SK-N-SH treated with all-trans-retinoic acid at 6 μM for 48 hours (cell line): ENCODE results near the gene FOSL2.

ENCODE experiments used
- ATAC-seq: fragments of 200-7000 bp; cut with Tn5 transposase; 3 replicates; pipeline ENCODE4 v1.9.1; 2020; ENCODE audit warnings: mild to moderate bottlenecking, moderate library complexity
- ARNTL ChIP-seq: fragments of 450-650 bp; formaldehyde crosslinking; IDR thresholded peaks from 2 replicates; pipeline ENCODE4 v1.5.0; 2020; ENCODE audit warnings: low read depth, mild to moderate bottlenecking, moderate library complexity, borderline replicate concordance
- BACH2 ChIP-seq: fragments of 250-450 bp; sonication (Bioruptor Pico); IDR thresholded peaks from 2 replicates; pipeline ENCODE4 v1.9.0; 2021; ENCODE audit warnings: mild to moderate bottlenecking, borderline replicate concordance
- ESRRG ChIP-seq: fragments of 250-450 bp; sonication (Bioruptor Pico); IDR thresholded peaks from 2 replicates; pipeline ENCODE4 v1.6.1; 2021; ENCODE audit warnings: mild to moderate bottlenecking
- GLIS3 ChIP-seq: fragments of 250-450 bp; sonication (Bioruptor Pico); IDR thresholded peaks from 2 replicates; pipeline ENCODE4 v1.5.0; 2020; ENCODE audit warnings: mild to moderate bottlenecking, moderate library complexity
- ISL1 ChIP-seq: fragments of 250-450 bp; sonication (Bioruptor Pico); IDR thresholded peaks from 2 replicates; pipeline ENCODE4 v2.1.2; 2022; ENCODE audit warnings: mild to moderate bottlenecking, moderate library complexity
- OSR1 ChIP-seq: fragments of 250-450 bp; sonication (Bioruptor Pico); IDR thresholded peaks from 2 replicates; pipeline ENCODE4 v1.8.0; 2022; ENCODE audit warnings: moderate library complexity, mild to moderate bottlenecking, inconsistent platforms
- PATZ1 ChIP-seq: fragments of 250-450 bp; sonication (Bioruptor Pico); IDR thresholded peaks from 2 replicates; pipeline ENCODE4 v1.8.0; 2020; ENCODE audit warnings: mild to moderate bottlenecking, moderate library complexity, borderline replicate concordance
- PPARA ChIP-seq: fragments of 250-450 bp; sonication (Bioruptor Pico); IDR thresholded peaks from 2 replicates; pipeline ENCODE4 v1.5.0; 2020; ENCODE audit warnings: mild to moderate bottlenecking, borderline replicate concordance
- RARB ChIP-seq: fragments of 250-450 bp; sonication (Bioruptor Pico); IDR thresholded peaks from 2 replicates; pipeline ENCODE4 v1.8.0; 2021; ENCODE audit warnings: mild to moderate bottlenecking, moderate library complexity
- SNAI2 ChIP-seq: fragments of 250-450 bp; sonication (Bioruptor Pico); IDR thresholded peaks from 2 replicates; pipeline ENCODE4 v1.5.0; 2020; ENCODE audit warnings: mild to moderate bottlenecking, moderate library complexity
- TCF4 ChIP-seq: fragments of 250-450 bp; sonication (Bioruptor Pico); IDR thresholded peaks from 2 replicates; pipeline ENCODE4 v1.8.0; 2021; ENCODE audit warnings: mild to moderate bottlenecking, moderate library complexity, borderline replicate concordance
- TOX ChIP-seq: fragments of 250-450 bp; sonication (Bioruptor Pico); IDR thresholded peaks from 2 replicates; pipeline ENCODE4 v1.8.0; 2021; ENCODE audit warnings: mild to moderate bottlenecking, moderate library complexity, borderline replicate concordance
- ZC3H10 ChIP-seq: fragments of 250-450 bp; sonication (Bioruptor Pico); IDR thresholded peaks from 2 replicates; pipeline ENCODE4 v1.5.1; 2021; ENCODE audit warnings: mild to moderate bottlenecking, moderate library complexity
- ZFP3 ChIP-seq: fragments of 250-450 bp; sonication (Bioruptor Pico); IDR thresholded peaks from 2 replicates; pipeline ENCODE4 v1.5.0; 2020; ENCODE audit warnings: mild to moderate bottlenecking, moderate library complexity
- TF ChIP-seq, protein P1 (sequence below): fragments of 250-450 bp; sonication (Bioruptor Pico); IDR thresholded peaks from 2 replicates; pipeline ENCODE4 v1.8.0; 2021; ENCODE audit warnings: low read depth, mild to moderate bottlenecking, moderate library complexity, borderline replicate concordance
- TF ChIP-seq, protein P2 (sequence below): fragments of 250-450 bp; sonication (Bioruptor Pico); IDR thresholded peaks from 2 replicates; pipeline ENCODE4 v1.5.1; 2020; ENCODE audit warnings: low read depth, mild to moderate bottlenecking, moderate library complexity
- TF ChIP-seq, protein P3 (sequence below): fragments of 250-450 bp; sonication (Bioruptor Pico); IDR thresholded peaks from 2 replicates; pipeline ENCODE4 v1.5.1; 2021; ENCODE audit warnings: mild to moderate bottlenecking, moderate library complexity
- TF ChIP-seq, protein P4 (sequence below): fragments of 250-450 bp; sonication (Bioruptor Pico); IDR thresholded peaks from 2 replicates; pipeline ENCODE4 v1.5.0; 2020; ENCODE audit warnings: mild to moderate bottlenecking, moderate library complexity

The FOSL2 gene

DNA sequence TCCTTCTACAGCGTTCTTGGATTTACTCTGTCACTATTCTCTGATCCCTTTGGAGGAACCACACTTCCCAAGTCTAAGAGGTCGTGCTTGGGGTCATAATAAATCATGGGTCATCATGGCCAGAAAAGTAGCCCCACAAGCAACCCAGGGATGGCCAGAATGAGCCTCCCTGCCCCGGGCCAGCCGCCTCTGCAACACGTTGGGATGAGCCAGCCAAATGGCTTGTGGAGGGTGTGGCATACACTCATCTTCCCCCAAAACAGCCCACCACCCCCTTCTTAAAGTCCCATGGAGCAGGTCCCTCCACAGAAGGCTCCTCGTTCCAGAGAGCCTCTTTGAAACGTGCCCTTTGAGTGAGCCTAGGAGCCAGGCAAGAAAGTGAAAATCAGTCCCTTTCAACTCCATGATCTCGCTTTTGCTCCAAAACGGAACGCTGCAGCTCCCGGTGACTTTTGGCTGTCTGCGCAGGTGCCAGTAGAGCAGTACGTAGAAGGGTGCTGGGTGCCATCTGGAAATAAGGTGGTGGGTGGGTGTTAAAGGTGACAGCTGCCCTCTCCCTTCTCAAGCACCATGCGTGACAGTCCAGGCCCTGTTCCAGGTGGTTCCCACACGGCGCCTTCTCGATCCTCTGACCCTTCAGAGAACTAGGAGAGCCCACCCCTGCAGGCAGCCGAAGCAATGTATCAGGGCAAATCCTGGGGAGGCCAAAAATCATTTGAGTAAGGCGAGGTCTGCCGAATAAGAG, 48.5 kb upstream of the FOSL2 start:
- no peak for ATAC-seq
- no peak for TF ChIP-seq TCF4 (CRISPR knock-in tag)
- no peak for TF ChIP-seq TOX (CRISPR knock-in tag)
- TF ChIP-seq, all 23 proteins: peak for 0

DNA sequence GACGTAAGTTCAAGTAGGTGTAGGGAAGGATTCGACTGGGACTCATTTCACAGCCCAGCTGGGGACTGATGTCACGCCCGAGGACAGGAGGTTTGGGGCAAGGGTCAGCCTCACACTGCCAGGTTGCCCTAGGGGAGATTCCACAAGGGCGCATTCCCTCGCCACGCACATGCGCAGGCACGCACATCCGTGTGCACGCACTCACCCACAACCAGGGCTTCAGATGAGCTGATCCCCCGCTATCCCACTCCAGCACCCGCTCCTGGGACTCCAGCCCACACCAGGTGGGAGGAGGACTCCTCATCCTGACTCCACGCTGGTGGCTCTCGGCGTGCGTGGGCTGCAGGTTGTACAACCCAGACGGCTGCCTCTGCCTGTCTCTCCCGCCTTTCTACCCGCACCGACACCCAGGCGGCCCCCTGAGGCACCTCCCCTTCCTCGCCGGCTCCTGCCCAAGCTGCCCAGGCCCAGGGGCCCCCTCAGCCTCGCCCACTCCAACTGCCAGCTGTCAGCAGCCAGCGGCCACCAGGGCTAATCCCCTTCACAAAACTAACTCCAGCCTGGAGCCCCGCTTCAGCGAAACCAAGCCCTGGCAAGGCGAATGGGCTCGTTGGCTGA, 47.8 kb upstream of the FOSL2 start:
- TF ChIP-seq, protein P1, sequence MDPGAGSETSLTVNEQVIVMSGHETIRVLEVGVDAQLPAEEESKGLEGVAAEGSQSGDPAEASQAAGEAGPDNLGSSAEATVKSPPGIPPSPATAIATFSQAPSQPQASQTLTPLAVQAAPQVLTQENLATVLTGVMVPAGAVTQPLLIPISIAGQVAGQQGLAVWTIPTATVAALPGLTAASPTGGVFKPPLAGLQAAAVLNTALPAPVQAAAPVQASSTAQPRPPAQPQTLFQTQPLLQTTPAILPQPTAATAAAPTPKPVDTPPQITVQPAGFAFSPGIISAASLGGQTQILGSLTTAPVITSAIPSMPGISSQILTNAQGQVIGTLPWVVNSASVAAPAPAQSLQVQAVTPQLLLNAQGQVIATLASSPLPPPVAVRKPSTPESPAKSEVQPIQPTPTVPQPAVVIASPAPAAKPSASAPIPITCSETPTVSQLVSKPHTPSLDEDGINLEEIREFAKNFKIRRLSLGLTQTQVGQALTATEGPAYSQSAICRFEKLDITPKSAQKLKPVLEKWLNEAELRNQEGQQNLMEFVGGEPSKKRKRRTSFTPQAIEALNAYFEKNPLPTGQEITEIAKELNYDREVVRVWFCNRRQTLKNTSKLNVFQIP (CRISPR knock-in tag): no peak
- TF ChIP-seq, protein P2, sequence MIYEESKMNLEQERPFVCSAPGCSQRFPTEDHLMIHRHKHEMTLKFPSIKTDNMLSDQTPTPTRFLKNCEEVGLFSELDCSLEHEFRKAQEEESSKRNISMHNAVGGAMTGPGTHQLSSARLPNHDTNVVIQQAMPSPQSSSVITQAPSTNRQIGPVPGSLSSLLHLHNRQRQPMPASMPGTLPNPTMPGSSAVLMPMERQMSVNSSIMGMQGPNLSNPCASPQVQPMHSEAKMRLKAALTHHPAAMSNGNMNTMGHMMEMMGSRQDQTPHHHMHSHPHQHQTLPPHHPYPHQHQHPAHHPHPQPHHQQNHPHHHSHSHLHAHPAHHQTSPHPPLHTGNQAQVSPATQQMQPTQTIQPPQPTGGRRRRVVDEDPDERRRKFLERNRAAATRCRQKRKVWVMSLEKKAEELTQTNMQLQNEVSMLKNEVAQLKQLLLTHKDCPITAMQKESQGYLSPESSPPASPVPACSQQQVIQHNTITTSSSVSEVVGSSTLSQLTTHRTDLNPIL (CRISPR knock-in tag): no peak
- TF ChIP-seq, protein P3, sequence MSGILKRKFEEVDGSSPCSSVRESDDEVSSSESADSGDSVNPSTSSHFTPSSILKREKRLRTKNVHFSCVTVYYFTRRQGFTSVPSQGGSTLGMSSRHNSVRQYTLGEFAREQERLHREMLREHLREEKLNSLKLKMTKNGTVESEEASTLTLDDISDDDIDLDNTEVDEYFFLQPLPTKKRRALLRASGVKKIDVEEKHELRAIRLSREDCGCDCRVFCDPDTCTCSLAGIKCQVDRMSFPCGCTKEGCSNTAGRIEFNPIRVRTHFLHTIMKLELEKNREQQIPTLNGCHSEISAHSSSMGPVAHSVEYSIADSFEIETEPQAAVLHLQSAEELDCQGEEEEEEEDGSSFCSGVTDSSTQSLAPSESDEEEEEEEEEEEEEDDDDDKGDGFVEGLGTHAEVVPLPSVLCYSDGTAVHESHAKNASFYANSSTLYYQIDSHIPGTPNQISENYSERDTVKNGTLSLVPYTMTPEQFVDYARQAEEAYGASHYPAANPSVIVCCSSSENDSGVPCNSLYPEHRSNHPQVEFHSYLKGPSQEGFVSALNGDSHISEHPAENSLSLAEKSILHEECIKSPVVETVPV (CRISPR knock-in tag): no peak
- TF ChIP-seq OSR1 (CRISPR knock-in tag): no peak
- TF ChIP-seq GLIS3 (CRISPR knock-in tag): no peak
- TF ChIP-seq ZC3H10: no peak
- no peak for TF ChIP-seq TCF4 (CRISPR knock-in tag)
- TF ChIP-seq PATZ1 (CRISPR knock-in tag): no peak
- TF ChIP-seq RARB (CRISPR knock-in tag): no peak
- TF ChIP-seq, protein P4, sequence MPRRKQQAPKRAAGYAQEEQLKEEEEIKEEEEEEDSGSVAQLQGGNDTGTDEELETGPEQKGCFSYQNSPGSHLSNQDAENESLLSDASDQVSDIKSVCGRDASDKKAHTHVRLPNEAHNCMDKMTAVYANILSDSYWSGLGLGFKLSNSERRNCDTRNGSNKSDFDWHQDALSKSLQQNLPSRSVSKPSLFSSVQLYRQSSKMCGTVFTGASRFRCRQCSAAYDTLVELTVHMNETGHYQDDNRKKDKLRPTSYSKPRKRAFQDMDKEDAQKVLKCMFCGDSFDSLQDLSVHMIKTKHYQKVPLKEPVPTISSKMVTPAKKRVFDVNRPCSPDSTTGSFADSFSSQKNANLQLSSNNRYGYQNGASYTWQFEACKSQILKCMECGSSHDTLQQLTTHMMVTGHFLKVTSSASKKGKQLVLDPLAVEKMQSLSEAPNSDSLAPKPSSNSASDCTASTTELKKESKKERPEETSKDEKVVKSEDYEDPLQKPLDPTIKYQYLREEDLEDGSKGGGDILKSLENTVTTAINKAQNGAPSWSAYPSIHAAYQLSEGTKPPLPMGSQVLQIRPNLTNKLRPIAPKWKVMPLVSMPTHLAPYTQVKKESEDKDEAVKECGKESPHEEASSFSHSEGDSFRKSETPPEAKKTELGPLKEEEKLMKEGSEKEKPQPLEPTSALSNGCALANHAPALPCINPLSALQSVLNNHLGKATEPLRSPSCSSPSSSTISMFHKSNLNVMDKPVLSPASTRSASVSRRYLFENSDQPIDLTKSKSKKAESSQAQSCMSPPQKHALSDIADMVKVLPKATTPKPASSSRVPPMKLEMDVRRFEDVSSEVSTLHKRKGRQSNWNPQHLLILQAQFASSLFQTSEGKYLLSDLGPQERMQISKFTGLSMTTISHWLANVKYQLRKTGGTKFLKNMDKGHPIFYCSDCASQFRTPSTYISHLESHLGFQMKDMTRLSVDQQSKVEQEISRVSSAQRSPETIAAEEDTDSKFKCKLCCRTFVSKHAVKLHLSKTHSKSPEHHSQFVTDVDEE (CRISPR knock-in tag): no peak
- TF ChIP-seq, all 23 proteins: peak for 0
- no peak for ATAC-seq

GRCh38 chr2:28345619-28346018, 47.0 kb upstream of the FOSL2 start:
- no peak for ATAC-seq
- TF ChIP-seq BACH2 (CRISPR knock-in tag) (no peak), ZC3H10 (no peak)

DNA sequence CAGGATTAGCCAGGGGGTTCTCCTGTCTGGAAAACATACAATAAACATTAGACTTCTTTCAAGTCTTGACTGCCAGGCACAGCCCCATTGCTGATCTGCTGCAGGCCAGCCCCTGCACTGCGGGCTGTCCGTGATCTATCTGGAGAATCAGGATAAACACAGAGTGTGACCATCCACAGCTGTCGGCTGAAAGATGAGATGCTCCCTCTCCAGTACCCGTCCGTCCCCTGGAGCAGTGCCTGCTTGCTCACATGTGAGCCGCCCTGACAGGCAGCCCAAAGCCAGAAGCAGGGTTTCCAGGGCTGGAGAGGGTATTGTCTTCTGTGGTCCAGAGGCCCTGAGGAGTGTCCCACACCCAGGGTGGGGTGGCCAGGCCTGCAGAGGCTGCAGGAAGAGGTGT, 46.1 kb upstream of the FOSL2 start:
- TF ChIP-seq TCF4 (CRISPR knock-in tag) (peak; percentile 39; the same call in 1 of the 2 replicates), OSR1 (CRISPR knock-in tag) (no peak), PPARA (CRISPR knock-in tag) (no peak)
- peak; percentile 73 for ATAC-seq

GRCh38 chr2:28347193-28347592, 45.5 kb upstream of the FOSL2 start:
- ATAC-seq: no peak
- TF ChIP-seq PPARA (CRISPR knock-in tag) (no peak), ARNTL (CRISPR knock-in tag) (no peak), TOX (CRISPR knock-in tag) (no peak), SNAI2 (no peak), OSR1 (CRISPR knock-in tag) (no peak), ISL1 (CRISPR knock-in tag) (no peak), GLIS3 (CRISPR knock-in tag) (no peak), ZFP3 (no peak), BACH2 (CRISPR knock-in tag) (no peak), ESRRG (CRISPR knock-in tag) (no peak), RARB (CRISPR knock-in tag) (no peak)
- TF ChIP-seq, protein P4 (CRISPR knock-in tag): no peak
